SU-DHL-6 (cell line): Measurements from ENCODE around the gene EFCAB6.

Experiments used
- EZH2phosphoT487 ChIP-seq: fragments of 200-600 bp; sonication (generic), shearing (Covaris generic); conservative IDR thresholded peaks from 2 replicates; pipeline ENCODE4 v1.6.1; 2018; ENCODE audit warnings: mild to moderate bottlenecking, antibody characterized with exemption, low read length, moderate library complexity, mixed read lengths
- TF ChIP-seq, protein P1 (sequence below): fragments of 200-600 bp; sonication (generic); IDR thresholded peaks from one replicate; pipeline ENCODE4 v1.5.1; 2017; ENCODE audit warnings: antibody characterized with exemption, mild to moderate bottlenecking, low read length, moderate library complexity; ENCODE audit not compliant: insufficient read depth, poor library complexity, severe bottlenecking

DNA sequence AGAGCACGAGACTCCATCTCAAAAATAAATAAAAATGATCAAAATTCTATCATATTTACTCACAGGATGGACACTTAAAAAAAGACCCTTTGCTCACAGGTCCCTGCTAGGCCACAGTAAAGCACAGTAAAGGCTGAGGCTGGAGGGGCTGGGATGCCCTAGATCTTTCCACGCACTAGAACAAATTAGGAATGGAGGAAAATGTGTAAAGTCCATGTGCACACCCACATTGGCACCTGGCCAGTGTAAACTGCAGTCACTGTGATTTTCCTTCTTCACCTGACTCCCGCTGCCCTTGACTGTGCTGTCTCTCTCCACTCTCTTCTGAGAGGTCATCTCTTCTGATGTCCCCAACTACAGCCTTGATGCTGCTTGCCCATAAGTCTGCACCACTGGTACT lies 195.5 kb downstream of the EFCAB6 start:
- TF ChIP-seq, protein P1, sequence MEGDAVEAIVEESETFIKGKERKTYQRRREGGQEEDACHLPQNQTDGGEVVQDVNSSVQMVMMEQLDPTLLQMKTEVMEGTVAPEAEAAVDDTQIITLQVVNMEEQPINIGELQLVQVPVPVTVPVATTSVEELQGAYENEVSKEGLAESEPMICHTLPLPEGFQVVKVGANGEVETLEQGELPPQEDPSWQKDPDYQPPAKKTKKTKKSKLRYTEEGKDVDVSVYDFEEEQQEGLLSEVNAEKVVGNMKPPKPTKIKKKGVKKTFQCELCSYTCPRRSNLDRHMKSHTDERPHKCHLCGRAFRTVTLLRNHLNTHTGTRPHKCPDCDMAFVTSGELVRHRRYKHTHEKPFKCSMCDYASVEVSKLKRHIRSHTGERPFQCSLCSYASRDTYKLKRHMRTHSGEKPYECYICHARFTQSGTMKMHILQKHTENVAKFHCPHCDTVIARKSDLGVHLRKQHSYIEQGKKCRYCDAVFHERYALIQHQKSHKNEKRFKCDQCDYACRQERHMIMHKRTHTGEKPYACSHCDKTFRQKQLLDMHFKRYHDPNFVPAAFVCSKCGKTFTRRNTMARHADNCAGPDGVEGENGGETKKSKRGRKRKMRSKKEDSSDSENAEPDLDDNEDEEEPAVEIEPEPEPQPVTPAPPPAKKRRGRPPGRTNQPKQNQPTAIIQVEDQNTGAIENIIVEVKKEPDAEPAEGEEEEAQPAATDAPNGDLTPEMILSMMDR = no peak
- no peak for TF ChIP-seq EZH2phosphoT487
